KMS-11 (cell line): ENCODE results near the gene RAB1A.
"Not testable (repeated sequence)": the region's sequence is repeated elsewhere in the genome, so short reads cannot be mapped to it uniquely, and the experiment has no call there.

ENCODE experiments used
- H2AFZ ChIP-seq: fragments of 200-600 bp; sonication (generic); 2 replicates; pipeline ENCODE4 v1.6.1; 2016; ENCODE audit warnings: antibody characterized with exemption, mixed run types, low read depth
- H3K27ac ChIP-seq: fragments of 200-600 bp; sonication (generic); 2 replicates; pipeline ENCODE4 v1.6.1; 2016; ENCODE audit warnings: mild to moderate bottlenecking, mixed run types
- H3K27me3 ChIP-seq: fragments of 200-600 bp; sonication (generic); 2 replicates; pipeline ENCODE4 v1.6.1; 2017; ENCODE audit warnings: mild to moderate bottlenecking, low read depth, mixed run types, moderate library complexity; ENCODE audit not compliant: insufficient read depth
- H3K36me3 ChIP-seq: fragments of 200-600 bp; sonication (generic); 2 replicates; pipeline ENCODE4 v1.6.1; 2017; ENCODE audit warnings: mild to moderate bottlenecking, mixed run types; ENCODE audit not compliant: insufficient read depth
- H3K4me1 ChIP-seq: fragments of 200-600 bp; sonication (generic); 2 replicates; pipeline ENCODE4 v1.6.1; 2016; ENCODE audit warnings: mild to moderate bottlenecking, low read depth, mixed run types; ENCODE audit not compliant: poor library complexity, severe bottlenecking
- H3K4me2 ChIP-seq: fragments of 200-600 bp; sonication (generic); 2 replicates; pipeline ENCODE4 v1.7.0; 2016; ENCODE audit warnings: mild to moderate bottlenecking, mixed run types
- H3K4me3 ChIP-seq: fragments of 200-600 bp; sonication (generic); IDR thresholded peaks from 2 replicates; pipeline ENCODE4 v1.6.1; 2017; ENCODE audit warnings: low read depth, low read length, mixed read lengths; ENCODE audit not compliant: insufficient read depth
- H3K79me2 ChIP-seq: fragments of 200-600 bp; sonication (generic); 2 replicates; pipeline ENCODE4 v1.6.1; 2016; ENCODE audit warnings: low read depth, mixed run types; ENCODE audit not compliant: insufficient read depth
- H3K9ac ChIP-seq: fragments of 200-600 bp; sonication (generic); 2 replicates; pipeline ENCODE4 v1.6.1; 2016; ENCODE audit warnings: mild to moderate bottlenecking, mixed run types
- H4K20me1 ChIP-seq: fragments of 200-600 bp; sonication (generic); 2 replicates; pipeline ENCODE4 v1.6.1; 2016; ENCODE audit warnings: mild to moderate bottlenecking, mixed run types; ENCODE audit not compliant: insufficient read depth
- CTCF ChIP-seq: fragments of 200-600 bp; sonication (generic); conservative IDR thresholded peaks from 2 replicates; pipeline ENCODE4 v1.6.1; 2017; ENCODE audit warnings: low read depth, mild to moderate bottlenecking, antibody characterized with exemption, low read length, moderate library complexity, mixed read lengths

RAB1A gene

GRCh38 chr2:65161551-65162100 lies 31.7 kb upstream of the RAB1A start:
- Histone ChIP-seq H3K4me2 (no peak overlapping the region), H3K9ac (no peak overlapping the region), H3K36me3 (no peaks in the 10 kb centered on the region), H3K4me1 (no peaks in the 10 kb centered on the region), H2AFZ (no peak overlapping the region), H3K27ac (no peak overlapping the region), H3K27me3 (no peaks in the 10 kb centered on the region), H3K4me3 (no peak overlapping the region), H4K20me1 (no peaks in the 10 kb centered on the region), H3K79me2 (no peaks in the 10 kb centered on the region)
- TF ChIP-seq CTCF: no peak

- Histone ChIP-seq H3K27me3 (no peaks in the 10 kb centered on the region), H3K27ac (no peak overlapping the region), H4K20me1 (no peaks in the 10 kb centered on the region), H3K4me1 (no peaks in the 10 kb centered on the region), H3K36me3 (no peaks in the 10 kb centered on the region), H2AFZ (no peak overlapping the region), H3K4me3 (no peak overlapping the region), H3K9ac (no peak overlapping the region), H3K79me2 (no peaks in the 10 kb centered on the region), H3K4me2 (no peak overlapping the region)
- no peak for TF ChIP-seq CTCF
These were observed 30.0 kb upstream of the RAB1A start for GRCh38 chr2:65159906-65160305.

- H3K27ac ChIP-seq: no peak overlapping the region
- no peaks in the 10 kb centered on the region for H3K36me3 ChIP-seq
- no peak overlapping the region for H3K4me2 ChIP-seq
- no peaks in the 10 kb centered on the region for H3K27me3 ChIP-seq
- H3K79me2 ChIP-seq: no peaks in the 10 kb centered on the region
- TF ChIP-seq CTCF: no peak
- no peaks in the 10 kb centered on the region for H4K20me1 ChIP-seq
- H3K9ac ChIP-seq: no peak overlapping the region
- no peaks in the 10 kb centered on the region for H3K4me1 ChIP-seq
- H3K4me3 ChIP-seq: no peak overlapping the region
- no peak overlapping the region for H2AFZ ChIP-seq
These were observed 29.4 kb upstream of the RAB1A start for GRCh38 chr2:65159261-65159660.

- Histone ChIP-seq H3K4me1 (no peaks in the 10 kb centered on the region), H4K20me1 (no peaks in the 10 kb centered on the region), H3K36me3 (no peaks in the 10 kb centered on the region), H2AFZ (no peak overlapping the region), H3K27ac (no peak overlapping the region), H3K27me3 (no peaks in the 10 kb centered on the region), H3K9ac (no peak overlapping the region), H3K4me2 (no peak overlapping the region), H3K79me2 (no peaks in the 10 kb centered on the region), H3K4me3 (no peak overlapping the region)
- TF ChIP-seq CTCF: no peak
These were observed 28.7 kb upstream of the RAB1A start for GRCh38 chr2:65158557-65158956.

GRCh38 chr2:65157856-65158255 lies 27.9 kb upstream of the RAB1A start:
- not testable (repeated sequence) for H3K27ac ChIP-seq, H3K4me3 ChIP-seq, H3K36me3 ChIP-seq, H3K4me2 ChIP-seq, H3K79me2 ChIP-seq, H3K9ac ChIP-seq, H3K4me1 ChIP-seq, H3K27me3 ChIP-seq, H2AFZ ChIP-seq, H4K20me1 ChIP-seq
